HG02798 (cell line): ENCODE results near the gene PRRG2.

Experiments
- ATAC-seq: cut with Tn5 transposase; IDR thresholded peaks from one replicate; pipeline ENCODE4 v1.9.1; 2021; ENCODE audit warnings: mild to moderate bottlenecking; ENCODE audit not compliant: unreplicated experiment, poor library complexity

PRRG2 gene

GRCh38 chr19:49581007-49581508 lies at the start of gene PRRG2:
TSS of gene PRRG2 (plus strand) at chr19:49581316. CDS start at chr19:49583220, 1,904 bp downstream.
- ATAC-seq, result no peak

- peak; percentile 83 for ATAC-seq
Observed at GRCh38 chr19:49533551-49534488, 47.3 kb upstream of the PRRG2 start.

- ATAC-seq, result no peak
Observed at GRCh38 chr19:49534632-49535385, 46.3 kb upstream of the PRRG2 start.

GRCh38 chr19:49536921-49537462 lies 44.1 kb upstream of the PRRG2 start:
- ATAC-seq, result no peak

- no peak for ATAC-seq
Observed at GRCh38 chr19:49538643-49539042, 42.5 kb upstream of the PRRG2 start.

GRCh38 chr19:49539192-49539952 lies 41.7 kb upstream of the PRRG2 start:
- ATAC-seq, result no peak

GRCh38 chr19:49541914-49542313 lies 39.2 kb upstream of the PRRG2 start:
- no peak for ATAC-seq

- no peak for ATAC-seq
Observed at GRCh38 chr19:49542446-49542845, 38.7 kb upstream of the PRRG2 start.

GRCh38 chr19:49543032-49543431 lies 38.1 kb upstream of the PRRG2 start:
- no peak for ATAC-seq

- no peak for ATAC-seq
Observed at GRCh38 chr19:49544154-49544553, 37.0 kb upstream of the PRRG2 start.

GRCh38 chr19:49546825-49547565 lies 34.1 kb upstream of the PRRG2 start:
- no peak for ATAC-seq

GRCh38 chr19:49549045-49549444 lies 32.1 kb upstream of the PRRG2 start:
- no peak for ATAC-seq

GRCh38 chr19:49551531-49551930 lies 29.6 kb upstream of the PRRG2 start:
- ATAC-seq, result no peak

- no peak for ATAC-seq
Observed at GRCh38 chr19:49552749-49553148, 28.4 kb upstream of the PRRG2 start.

GRCh38 chr19:49553451-49554271 lies 27.5 kb upstream of the PRRG2 start:
- no peak for ATAC-seq

- no peak for ATAC-seq
Observed at GRCh38 chr19:49554701-49555181, 26.4 kb upstream of the PRRG2 start.

GRCh38 chr19:49555600-49556411 lies 25.3 kb upstream of the PRRG2 start:
- no peak for ATAC-seq
